AG10803 (cell line): ENCODE measurements around the gene SLC2A4.
A peak's percentile ranks its signal among the peaks of the same experiment; 100 is the strongest.

ENCODE experiments used
- DNase-seq: peaks from one replicate; pipeline ENCODE4 v3.0.0; 2010; ENCODE audit warnings: low read depth
- H3K4me3 ChIP-seq: 2 replicates; pipeline ENCODE4 v1.5.1; 2011; ENCODE audit warnings: mild to moderate bottlenecking, low read length, control low read depth
- TF ChIP-seq, protein P1 (sequence below): conservative IDR thresholded peaks from 2 replicates; pipeline ENCODE4 v1.5.1; 2011; ENCODE audit warnings: mild to moderate bottlenecking, low read length, control low read depth, inconsistent platforms

SLC2A4 gene

GRCh38 chr17:7314719-7315569 is 33.4 kb downstream of the SLC2A4 start, which contains the start of gene GPS2:
Gene GPS2 (minus strand): TSS chr17:7315360. CDS start chr17:7315052, 308 bp downstream.
- TF ChIP-seq, protein P1, sequence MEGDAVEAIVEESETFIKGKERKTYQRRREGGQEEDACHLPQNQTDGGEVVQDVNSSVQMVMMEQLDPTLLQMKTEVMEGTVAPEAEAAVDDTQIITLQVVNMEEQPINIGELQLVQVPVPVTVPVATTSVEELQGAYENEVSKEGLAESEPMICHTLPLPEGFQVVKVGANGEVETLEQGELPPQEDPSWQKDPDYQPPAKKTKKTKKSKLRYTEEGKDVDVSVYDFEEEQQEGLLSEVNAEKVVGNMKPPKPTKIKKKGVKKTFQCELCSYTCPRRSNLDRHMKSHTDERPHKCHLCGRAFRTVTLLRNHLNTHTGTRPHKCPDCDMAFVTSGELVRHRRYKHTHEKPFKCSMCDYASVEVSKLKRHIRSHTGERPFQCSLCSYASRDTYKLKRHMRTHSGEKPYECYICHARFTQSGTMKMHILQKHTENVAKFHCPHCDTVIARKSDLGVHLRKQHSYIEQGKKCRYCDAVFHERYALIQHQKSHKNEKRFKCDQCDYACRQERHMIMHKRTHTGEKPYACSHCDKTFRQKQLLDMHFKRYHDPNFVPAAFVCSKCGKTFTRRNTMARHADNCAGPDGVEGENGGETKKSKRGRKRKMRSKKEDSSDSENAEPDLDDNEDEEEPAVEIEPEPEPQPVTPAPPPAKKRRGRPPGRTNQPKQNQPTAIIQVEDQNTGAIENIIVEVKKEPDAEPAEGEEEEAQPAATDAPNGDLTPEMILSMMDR, result no peak
- peak within 1 kb of the TSS; percentile 79 for H3K4me3 ChIP-seq
- peak; percentile 67 for DNase-seq

- peak overlapping the region; percentile 79 for H3K4me3 ChIP-seq
- TF ChIP-seq, protein P1, result no peak
- DNase-seq, result no peak
Observed at GRCh38 chr17:7315570-7316235, 34.2 kb downstream of the SLC2A4 start.

DNA sequence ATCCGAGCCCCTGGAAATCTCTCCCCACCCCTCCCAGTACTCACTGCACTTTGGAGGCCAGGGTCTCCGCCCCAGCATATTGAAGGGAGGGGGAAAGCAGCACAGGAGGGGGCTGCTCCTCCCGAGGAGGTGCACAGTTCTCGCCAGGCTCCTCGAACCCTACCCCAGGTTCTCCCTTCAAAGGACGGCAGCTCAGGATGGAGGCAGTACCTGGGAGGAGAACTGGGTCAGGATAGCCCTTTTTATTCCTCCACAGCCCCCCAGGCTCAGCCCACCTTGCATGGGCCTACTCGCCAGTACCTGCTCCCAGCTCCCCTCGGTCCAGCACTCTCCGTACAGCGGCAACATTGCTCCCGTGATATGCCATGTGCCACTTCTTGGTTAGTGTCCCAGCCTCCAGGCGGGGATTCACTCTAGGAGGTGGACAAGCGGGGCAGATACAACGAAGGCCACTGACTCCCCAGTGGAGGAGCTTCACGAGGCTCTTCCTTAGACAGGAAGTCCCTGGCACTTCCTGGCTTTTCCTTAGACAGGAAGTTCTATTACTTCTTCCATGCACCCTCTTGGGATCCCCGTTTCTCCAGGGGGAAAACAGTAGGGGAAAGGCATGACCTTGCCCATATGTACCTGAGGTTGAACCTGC is 35.8 kb downstream of the SLC2A4 start:
- TF ChIP-seq, protein P1, result no peak
- no peak for DNase-seq
- no peak overlapping the region for H3K4me3 ChIP-seq

GRCh38 chr17:7318121-7318860 is 36.8 kb downstream of the SLC2A4 start:
- DNase-seq, result no peak
- TF ChIP-seq, protein P1, result no peak
- H3K4me3 ChIP-seq, result no peak overlapping the region

DNA sequence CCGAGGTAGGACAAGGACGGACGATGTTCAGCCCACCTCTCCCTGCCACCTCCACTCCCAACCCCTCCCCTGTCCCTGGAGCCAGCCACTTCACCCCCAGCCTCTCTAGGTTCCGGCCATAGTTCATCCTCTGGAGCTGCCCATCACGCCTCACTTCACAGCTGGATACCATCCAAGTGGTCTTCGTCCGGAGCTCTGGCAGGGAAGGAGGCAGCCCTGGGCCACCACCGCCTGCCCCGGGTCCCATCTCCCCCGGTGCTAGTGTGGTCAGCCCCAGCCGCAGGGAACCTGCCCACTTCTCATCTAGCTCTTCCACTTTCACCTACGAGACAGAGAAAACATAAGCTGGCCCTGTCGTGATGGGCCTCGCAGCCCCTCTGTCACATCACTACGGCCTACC is 39.9 kb downstream of the SLC2A4 start:
- TF ChIP-seq, protein P1, result no peak
- DNase-seq, result no peak
- no peak overlapping the region for H3K4me3 ChIP-seq

- DNase-seq, result no peak
- no peak overlapping the region for H3K4me3 ChIP-seq
- TF ChIP-seq, protein P1, result no peak
Observed at GRCh38 chr17:7322520-7323194, 41.1 kb downstream of the SLC2A4 start.
